Gastrocnemius medialis (tissue), 4 donors: ENCODE data around the gene UBE2V1.

Experiments
- CTCF ChIP-seq, 5 experiments: fragments of 450-650 bp in 3 of 5; fragments of 200-600 bp in 2 of 5; sonication (generic) in 2 of 5; IDR thresholded peaks in 4 of 5; conservative IDR thresholded peaks in 1 of 5; 1 replicate in 4 of 5; 2 replicates in 1 of 5; pipeline ENCODE4 v1.5.1; 2016 to 2019; ENCODE audit warnings: antibody characterized with exemption in 5 of 5, mild to moderate bottlenecking in 3 of 5, moderate library complexity in 3 of 5
- POLR2A ChIP-seq, 2 donors: fragments of 450-650 bp; IDR thresholded peaks; one replicate each; pipeline ENCODE4 v1.6.1; 2017; ENCODE audit warnings: antibody characterized with exemption in 2 of 2, mild to moderate bottlenecking in 2 of 2, moderate library complexity in 2 of 2

- no peak for TF ChIP-seq CTCF (IDR thresholded peaks at IDR 0.05 in 4 of 5, conservative IDR thresholded peaks at IDR 0.05 in 1 of 5)
- TF ChIP-seq POLR2A (IDR thresholded peaks at IDR 0.05): no peak
Observed at GRCh38 chr20:50097843-50098242, 15.1 kb downstream of the UBE2V1 start.
